ENCODE measurements around the gene DBN1. TPM values are rescaled to one million over a fixed set of nuclear protein-coding genes. Genes with fewer than 3 reads are reported as not detected.

Gene DBN1
- total and polyA plus RNA-seq, 2 of the 8 experiments (the other 6 are each of a cell fraction or from before 2014, with no cell fraction given): 168 to 333 TPM

GRCh38 chr5:177499842-177500241, 26.4 kb upstream of the DBN1 start (continued):
- no peak for TF ChIP-seq CHD7 (IDR thresholded peaks at IDR 0.05; ENCODE audit: insufficient replicate concordance, low read length)
- TF ChIP-seq RFX5 (IDR thresholded peaks at IDR 0.05; ENCODE audit: borderline replicate concordance, low read depth, low read length): no peak
- TF ChIP-seq SRF (IDR thresholded peaks at IDR 0.05; ENCODE audit: low read depth, low read length): no peak
- no peak for TF ChIP-seq ASH2L (IDR thresholded peaks at IDR 0.05; ENCODE audit: low read length)
- TF ChIP-seq KDM4A (IDR thresholded peaks at IDR 0.05; ENCODE audit: low read depth, low read length, severe bottlenecking): no peak
- TF ChIP-seq CTCF (IDR thresholded peaks at IDR 0.05; ENCODE audit: control extremely low read depth in 1 of 3, insufficient read depth in 1 of 3, low read depth in 1 of 3, low read length in 3 of 3): no peak
- no peak for TF ChIP-seq PHF8 (conservative IDR thresholded peaks at IDR 0.05; ENCODE audit: low read depth, low read length)
- no peak for TF ChIP-seq USF2 (IDR thresholded peaks at IDR 0.05; ENCODE audit: low read length)
